Gastroesophageal sphincter (tissue), 3 donors: Measurements from ENCODE around the gene LMCD1.

ENCODE experiments used
- CTCF ChIP-seq, 4 experiments: fragments of 200-600 bp in 2 of 4; fragments of 450-650 bp in 2 of 4; sonication (generic) in 1 of 4; IDR thresholded peaks; one replicate each; pipeline ENCODE4 v1.5.1; 2017 to 2019; ENCODE audit warnings: antibody characterized with exemption in 4 of 4, mild to moderate bottlenecking in 2 of 4, moderate library complexity in 2 of 4
- EP300 ChIP-seq: sonication (generic); formaldehyde crosslinking; IDR thresholded peaks from one replicate; pipeline ENCODE4 v1.6.1; 2017; ENCODE audit warnings: antibody characterized with exemption, mild to moderate bottlenecking

- TF ChIP-seq CTCF (IDR thresholded peaks at IDR 0.05): no peak
- no peak for TF ChIP-seq EP300
Observed at GRCh38 chr3:8563146-8563545, 61.5 kb downstream of the LMCD1 start.
